ENCODE measurements around the gene FKBP10.
A peak's percentile ranks its signal among the peaks of the same experiment; 100 is the strongest.
"Not testable (repeated sequence)": the region's sequence is repeated elsewhere in the genome, so short reads cannot be mapped to it uniquely, and the experiment has no call there.

Gene FKBP10

GRCh38 chr17:41812381-41813151 lies at the start of gene FKBP10:
Gene FKBP10 (plus strand): TSS chr17:41813004. CDS start chr17:41813035, 31 bp downstream.
- DNase-seq (ENCODE audit: low read depth, low spot score) = no peak
- H3K27ac ChIP-seq = peak within 1 kb of the TSS; percentile 77

GRCh38 chr17:41763327-41763726 lies 49.5 kb upstream of the FKBP10 start:
- H3K27ac ChIP-seq = peak overlapping the region; percentile 39
- DNase-seq (ENCODE audit: low read depth, low spot score) = no peak

- DNase-seq (ENCODE audit: low read depth, low spot score) = no peak
- peak overlapping the region; percentile 39 for H3K27ac ChIP-seq
Measured at GRCh38 chr17:41766135-41766534, 46.7 kb upstream of the FKBP10 start.

GRCh38 chr17:41767324-41768042 lies 45.3 kb upstream of the FKBP10 start:
- no peak for DNase-seq (ENCODE audit: low read depth, low spot score)
- H3K27ac ChIP-seq = no peak overlapping the region

GRCh38 chr17:41768682-41769288 lies 44.0 kb upstream of the FKBP10 start:
- DNase-seq (ENCODE audit: low read depth, low spot score) = no peak
- H3K27ac ChIP-seq = no peak overlapping the region

GRCh38 chr17:41769346-41769862 lies 43.4 kb upstream of the FKBP10 start:
- DNase-seq (ENCODE audit: low read depth, low spot score) = no peak
- H3K27ac ChIP-seq = peak overlapping the region; percentile 100

- DNase-seq (ENCODE audit: low read depth, low spot score) = no peak
- peak overlapping the region; percentile 100 for H3K27ac ChIP-seq
Measured at GRCh38 chr17:41769985-41770384, 42.8 kb upstream of the FKBP10 start.

- H3K27ac ChIP-seq = peak overlapping the region; percentile 100
- no peak for DNase-seq (ENCODE audit: low read depth, low spot score)
Measured at GRCh38 chr17:41771389-41772206, 41.2 kb upstream of the FKBP10 start.

- DNase-seq (ENCODE audit: low read depth, low spot score) = no peak
Measured at GRCh38 chr17:41772218-41772585, 40.6 kb upstream of the FKBP10 start.

GRCh38 chr17:41772586-41773189 lies 40.1 kb upstream of the FKBP10 start:
- peak overlapping the region; percentile 100 for H3K27ac ChIP-seq
- DNase-seq (ENCODE audit: low read depth, low spot score) = no peak

More at GRCh38 chr17:41772218-41772585, 40.6 kb upstream of the FKBP10 start:
- H3K27ac ChIP-seq = peak overlapping the region; percentile 100

GRCh38 chr17:41773190-41773588 lies 39.6 kb upstream of the FKBP10 start:
- DNase-seq (ENCODE audit: low read depth, low spot score) = peak; percentile 95
- H3K27ac ChIP-seq = peak overlapping the region; percentile 100

GRCh38 chr17:41773731-41774193 lies 39.0 kb upstream of the FKBP10 start:
- DNase-seq (ENCODE audit: low read depth, low spot score) = no peak
- H3K27ac ChIP-seq = peak overlapping the region; percentile 100

GRCh38 chr17:41775394-41776226 lies 37.2 kb upstream of the FKBP10 start:
- peak overlapping the region; percentile 100 for H3K27ac ChIP-seq
- no peak for DNase-seq (ENCODE audit: low read depth, low spot score)

GRCh38 chr17:41776262-41776900 lies 36.4 kb upstream of the FKBP10 start:
- DNase-seq (ENCODE audit: low read depth, low spot score) = not testable (repeated sequence)
- peak overlapping the region; percentile 100 for H3K27ac ChIP-seq

GRCh38 chr17:41777157-41777573 lies 35.6 kb upstream of the FKBP10 start:
- H3K27ac ChIP-seq = peak overlapping the region; percentile 100

GRCh38 chr17:41777574-41778188 lies 35.1 kb upstream of the FKBP10 start:
- H3K27ac ChIP-seq = peak overlapping the region; percentile 100
- no peak for DNase-seq (ENCODE audit: low read depth, low spot score)

More at GRCh38 chr17:41777157-41777573, 35.6 kb upstream of the FKBP10 start:
- no peak for DNase-seq (ENCODE audit: low read depth, low spot score)

- DNase-seq (ENCODE audit: low read depth, low spot score) = no peak
- peak overlapping the region; percentile 100 for H3K27ac ChIP-seq
Measured at GRCh38 chr17:41779954-41780353, 32.9 kb upstream of the FKBP10 start.
